ENCODE results near the gene MFAP2.
"Not testable (repeated sequence)": the region's sequence is repeated elsewhere in the genome, so short reads cannot be mapped to it uniquely, and the experiment has no call there.

The MFAP2 gene

DNA sequence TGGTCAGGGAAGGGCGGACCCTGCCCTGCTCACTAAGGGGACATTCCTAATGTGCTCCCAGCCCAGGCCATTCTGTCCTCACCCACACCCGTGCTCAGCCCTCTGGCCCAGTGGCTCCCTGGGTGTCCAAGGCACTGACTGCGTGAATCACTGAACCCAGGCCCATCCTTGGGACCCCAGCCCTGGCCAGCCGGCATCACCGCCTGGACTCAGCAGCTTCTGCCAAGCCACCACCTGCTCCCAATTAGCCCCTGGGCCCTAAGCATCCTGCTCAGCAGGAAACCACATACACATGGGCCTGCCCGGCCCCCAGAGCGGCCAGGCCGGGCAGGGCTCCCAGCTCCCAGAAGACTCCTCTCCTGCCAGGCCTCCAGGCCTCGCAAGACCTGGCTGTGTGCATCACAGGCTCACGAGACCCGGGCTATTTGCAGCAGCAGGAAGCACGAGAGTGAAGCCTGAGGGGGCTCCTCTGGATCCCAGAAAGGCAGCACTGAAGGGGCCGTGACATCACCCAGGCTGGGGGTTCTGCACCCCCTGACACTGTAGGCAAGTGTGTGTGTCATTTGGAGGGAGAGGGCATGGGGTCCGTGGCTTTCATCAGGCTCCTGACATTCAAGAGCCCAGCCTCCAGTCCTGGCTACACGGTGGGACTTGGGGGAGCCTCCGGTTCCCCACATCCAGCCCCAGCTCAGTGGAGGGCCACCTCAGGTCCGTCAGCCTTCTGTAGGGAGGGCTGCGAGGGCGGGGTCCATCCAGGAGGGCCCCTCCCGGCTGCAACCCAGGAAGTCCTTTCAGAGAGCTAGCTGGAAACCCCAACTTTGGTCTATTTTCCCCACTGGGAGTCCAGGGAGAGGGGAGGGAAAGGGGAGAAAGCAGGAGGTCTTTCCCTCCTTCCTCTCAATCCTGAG lies 1.6 kb downstream of the MFAP2 start:
- no peak for DNase-seq

DNA sequence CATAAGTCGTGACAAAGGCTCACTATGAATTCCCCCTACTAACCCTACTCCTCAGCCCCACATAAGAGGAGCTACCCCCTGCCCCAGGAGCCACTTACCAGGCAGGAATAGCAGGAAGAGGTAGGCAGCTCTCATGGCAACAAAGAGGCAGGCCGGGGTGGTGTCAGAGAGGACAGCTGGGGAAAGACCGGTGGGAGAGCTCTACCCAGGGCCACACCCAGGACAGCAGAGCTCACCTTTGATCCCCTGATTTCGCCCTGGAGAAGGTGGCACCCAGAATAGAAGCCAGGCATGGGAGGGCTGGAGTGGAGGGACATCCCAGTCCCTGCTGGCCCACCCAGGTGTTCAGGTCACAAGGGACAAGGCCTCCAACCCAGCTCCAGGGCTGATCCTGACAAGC lies 2.3 kb downstream of the MFAP2 start:
- no peak for DNase-seq

DNA sequence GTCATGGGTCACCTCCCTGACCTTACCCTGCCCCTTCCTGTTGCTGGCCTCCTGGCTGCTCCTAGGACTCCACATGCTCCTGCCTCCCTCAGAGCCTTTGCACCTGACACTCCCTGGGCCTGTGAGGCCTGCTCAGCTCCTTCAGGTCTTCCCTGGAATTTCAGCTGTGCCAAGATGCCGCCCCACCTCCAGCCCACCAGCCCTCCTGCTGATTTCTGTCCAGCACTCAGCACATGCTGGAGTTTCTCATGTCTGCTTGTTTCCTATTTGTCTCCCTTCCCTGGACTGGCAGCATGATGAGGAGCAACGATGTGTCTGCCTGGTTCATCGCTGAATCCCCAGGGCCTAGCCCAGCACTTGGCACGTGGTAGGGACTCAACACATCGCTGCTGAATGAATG lies 3.0 kb downstream of the MFAP2 start:
- no peak for DNase-seq

DNA sequence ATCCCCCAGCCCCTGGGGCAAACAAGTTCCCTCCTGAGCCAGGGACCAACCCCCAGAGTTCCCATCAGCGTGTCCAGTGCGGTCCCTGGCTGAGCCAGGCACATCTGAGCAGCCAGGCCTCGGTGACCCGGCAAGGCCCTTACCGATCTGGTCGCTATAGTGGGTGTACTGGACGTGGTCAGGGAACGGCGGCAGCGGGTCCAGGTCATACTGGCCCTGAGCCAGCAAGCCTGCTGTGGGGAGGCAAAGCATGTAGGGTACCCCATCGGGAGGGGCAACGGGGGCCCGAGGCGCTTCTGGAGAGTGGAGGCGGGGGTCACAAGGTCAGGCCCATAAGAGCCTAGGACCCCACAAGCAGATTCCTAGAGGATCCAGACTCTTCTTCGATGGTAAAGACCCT lies 3.5 kb downstream of the MFAP2 start:
- DNase-seq: no peak

DNA sequence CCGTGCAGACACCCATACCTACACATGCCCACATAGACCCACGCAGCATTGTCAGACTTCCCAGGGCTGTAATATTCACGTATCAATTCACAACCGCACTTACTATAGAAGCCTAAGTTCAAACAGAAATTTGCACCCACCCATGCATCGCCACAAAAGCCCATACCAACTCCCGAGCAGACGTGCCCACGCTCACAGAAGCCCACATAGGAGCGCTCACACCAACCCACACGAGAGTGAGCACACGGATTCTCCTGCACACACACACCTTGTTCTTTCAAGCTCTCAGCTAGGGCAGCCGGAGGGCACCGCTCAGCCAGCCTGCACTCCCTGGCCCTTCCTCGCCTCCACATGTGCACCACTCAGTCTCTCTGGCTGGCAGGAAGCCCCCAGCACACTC lies 4.6 kb downstream of the MFAP2 start:
- DNase-seq: no peak

DNA sequence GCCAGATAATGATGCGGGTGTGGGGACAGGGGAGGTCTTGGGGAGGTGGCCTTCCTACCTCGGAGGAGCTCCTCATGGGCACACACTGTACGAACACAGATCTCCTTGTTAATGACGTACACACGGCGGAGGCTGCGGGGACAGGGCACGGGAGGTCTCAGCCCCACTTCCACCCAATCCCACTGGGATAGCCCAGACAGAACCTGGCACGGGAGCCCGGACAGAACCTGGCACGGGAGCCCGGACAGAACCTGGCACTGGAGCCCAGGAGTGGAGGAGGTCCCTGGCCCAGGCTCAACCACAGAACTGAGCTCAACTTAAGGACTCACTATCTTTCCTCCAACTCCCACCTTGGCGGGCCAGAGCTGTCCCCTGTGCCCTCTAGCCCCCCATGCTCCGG lies 5.2 kb downstream of the MFAP2 start:
- DNase-seq: no peak

DNA sequence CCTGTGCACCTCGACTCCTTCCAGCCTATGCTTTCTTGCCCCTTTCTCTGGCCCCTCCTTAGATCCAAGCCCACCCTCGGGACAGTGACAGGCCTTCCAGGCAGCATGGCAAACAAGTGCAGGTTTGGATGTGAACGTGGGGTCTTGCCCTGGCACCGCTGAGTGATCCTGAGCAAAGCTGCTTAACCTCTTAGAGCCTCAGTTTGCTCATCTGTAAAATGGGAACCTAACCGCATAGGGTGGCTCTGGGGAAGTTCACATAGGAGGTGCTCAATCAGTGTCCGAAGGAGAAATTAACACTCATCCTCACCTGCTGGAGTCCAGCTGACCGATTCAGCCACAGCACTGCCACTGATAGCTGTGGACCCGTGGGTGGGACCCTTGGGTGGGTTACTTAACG lies 7.2 kb downstream of the MFAP2 start:
- no peak for DNase-seq

DNA sequence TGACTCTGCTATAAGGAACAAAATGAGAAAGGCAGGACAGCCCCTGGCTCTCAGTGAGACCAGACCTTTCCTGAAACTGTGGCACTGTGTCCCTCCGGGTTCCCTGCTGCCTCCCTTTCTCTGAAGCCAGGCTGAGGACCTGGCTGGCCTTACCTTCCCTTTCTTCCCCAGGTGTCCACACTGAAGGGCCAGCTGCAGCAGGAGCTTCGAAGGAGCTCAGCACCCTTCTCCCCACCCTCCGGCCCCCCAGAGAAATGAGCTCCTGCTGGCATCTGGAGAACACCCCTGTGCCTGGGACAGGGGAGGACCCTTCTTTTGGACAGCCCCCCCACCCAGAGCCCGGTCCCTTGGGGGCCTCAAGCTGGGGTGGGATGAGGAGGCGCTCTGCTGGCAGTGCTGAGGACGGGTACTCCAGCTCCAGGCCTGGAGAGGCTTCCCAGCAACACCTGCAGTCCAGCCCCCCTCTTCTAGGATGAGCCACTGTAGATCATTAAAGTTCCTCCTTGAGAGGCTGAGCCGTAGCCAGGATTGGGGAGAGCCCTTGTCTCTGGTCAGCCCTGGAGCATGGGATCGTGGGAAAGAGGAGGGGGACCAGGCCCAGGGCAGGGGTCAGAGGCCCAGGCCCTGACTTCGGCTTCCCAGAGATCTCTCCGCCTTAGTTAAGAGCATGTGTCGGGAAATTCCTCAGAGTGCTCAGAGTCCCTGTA lies 8.1 kb downstream of the MFAP2 start:
- no peak for DNase-seq

DNA sequence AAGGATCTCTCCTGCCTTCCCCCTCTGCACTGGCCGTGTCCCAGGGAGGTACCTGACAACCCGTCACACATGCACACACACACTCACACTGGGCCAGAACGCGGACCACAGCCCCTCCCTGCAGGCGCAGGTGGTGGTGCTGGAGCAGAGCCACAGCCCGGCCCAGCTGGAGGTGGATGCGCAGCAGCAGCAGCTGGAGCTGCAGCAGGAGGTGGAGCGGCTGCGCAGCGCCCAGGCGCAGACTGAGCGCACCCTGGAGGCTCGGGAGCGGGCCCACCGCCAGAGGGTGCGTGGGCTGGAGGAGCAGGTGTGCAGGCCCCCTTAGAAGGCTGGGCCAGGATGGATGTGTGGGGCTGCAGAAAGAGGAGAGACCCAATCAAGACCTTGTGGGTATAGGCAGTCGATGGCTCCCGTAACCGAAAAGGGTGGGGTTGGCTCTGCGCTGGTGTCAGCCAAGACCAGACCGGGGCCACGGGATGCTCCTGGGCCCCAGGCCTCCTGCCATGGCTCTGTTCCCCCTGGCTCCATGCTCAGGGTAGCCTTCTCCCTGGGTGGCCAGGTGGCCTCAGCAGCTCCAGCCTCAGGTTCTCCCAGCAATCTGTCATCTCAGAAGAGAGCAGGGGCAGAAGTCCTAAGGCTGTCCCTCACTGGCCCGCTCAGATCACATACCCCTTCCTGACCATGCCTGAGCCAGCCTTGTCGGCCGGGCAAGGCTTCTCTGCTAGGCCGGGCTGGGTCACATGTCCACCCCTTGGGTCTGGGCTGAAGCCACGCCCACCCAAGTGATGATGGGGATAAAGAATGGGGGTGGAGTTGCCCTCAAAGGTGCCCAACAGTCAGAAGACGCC lies 8.9 kb downstream of the MFAP2 start:
- DNase-seq: peak; percentile 75

DNA sequence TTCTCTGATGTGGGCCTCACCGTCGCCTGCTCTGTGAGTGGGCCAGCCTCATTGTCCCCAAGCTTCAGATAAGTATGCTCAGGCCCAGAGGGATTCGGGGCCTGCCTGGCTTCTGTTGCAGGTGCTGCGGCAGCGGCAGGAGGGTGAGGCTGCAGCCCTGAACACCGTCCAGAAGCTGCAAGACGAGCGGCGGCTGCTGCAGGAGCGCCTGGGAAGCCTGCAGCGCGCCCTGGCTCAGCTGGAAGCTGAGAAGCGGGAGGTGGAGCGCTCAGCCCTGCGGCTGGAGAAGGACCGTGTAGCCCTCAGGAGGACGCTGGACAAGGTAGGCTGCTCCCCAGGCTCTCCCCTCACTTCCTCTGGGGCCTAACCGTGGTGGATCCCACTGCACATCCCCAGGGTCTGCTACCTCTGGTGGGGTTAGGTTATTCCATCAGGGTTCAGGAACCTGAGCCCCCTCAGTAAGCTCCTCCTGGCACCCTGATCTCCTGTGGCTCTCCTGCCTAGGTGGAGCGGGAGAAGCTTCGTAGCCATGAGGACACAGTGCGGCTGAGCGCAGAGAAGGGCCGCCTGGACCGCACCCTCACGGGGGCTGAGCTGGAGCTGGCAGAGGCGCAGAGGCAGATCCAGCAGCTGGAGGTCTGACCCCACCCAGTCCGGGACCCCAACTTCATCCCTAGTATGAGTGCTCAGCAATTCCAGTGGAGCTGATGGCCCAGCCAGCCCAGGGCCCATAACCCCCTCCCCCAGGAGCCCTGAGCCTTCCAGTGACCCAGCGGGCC lies 10.1 kb downstream of the MFAP2 start:
- no peak for DNase-seq

DNA sequence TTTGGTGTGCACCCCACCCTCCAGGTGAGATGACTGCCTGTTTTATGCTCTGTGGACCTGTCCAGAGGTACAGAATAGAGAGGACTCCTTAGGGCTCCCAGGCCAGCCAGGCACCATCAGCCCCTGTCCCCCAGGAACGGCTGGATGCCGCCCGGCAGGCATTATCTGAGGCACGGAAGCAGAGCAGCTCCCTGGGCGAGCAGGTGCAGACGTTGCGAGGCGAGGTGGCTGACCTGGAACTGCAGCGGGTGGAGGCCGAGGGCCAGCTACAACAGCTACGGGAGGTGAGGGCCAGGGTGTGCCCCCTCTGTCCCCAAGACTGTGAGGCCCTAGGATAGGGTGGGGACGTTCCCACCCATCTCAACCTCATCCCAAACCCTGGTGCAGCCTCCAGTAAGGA lies 10.8 kb downstream of the MFAP2 start:
- DNase-seq: no peak

DNA sequence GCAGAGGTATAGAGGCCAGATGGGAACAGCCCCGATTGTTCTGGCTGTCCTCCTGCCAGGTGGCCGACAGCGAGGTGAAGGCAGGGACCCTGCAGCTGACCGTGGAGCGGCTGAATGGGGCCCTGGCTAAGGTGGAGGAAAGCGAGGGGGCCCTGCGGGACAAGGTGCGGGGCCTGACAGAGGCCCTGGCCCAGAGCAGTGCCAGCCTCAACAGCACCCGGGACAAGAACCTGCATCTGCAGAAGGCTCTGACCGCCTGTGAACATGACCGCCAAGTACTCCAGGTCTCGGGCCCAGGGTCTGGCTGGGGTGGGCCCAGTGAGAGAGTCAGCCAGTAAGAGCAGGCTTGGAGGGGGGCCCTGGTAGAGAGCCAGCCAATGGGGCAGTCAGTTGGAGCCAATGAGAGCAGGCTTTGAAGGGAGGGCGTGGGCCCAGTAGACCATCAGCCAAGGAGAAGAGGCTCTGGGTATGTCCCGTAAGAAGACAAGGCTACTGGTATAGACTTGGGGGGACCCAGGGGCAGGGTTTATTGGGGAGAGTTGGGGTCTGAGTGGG lies 11.3 kb downstream of the MFAP2 start:
- no peak for DNase-seq

DNA sequence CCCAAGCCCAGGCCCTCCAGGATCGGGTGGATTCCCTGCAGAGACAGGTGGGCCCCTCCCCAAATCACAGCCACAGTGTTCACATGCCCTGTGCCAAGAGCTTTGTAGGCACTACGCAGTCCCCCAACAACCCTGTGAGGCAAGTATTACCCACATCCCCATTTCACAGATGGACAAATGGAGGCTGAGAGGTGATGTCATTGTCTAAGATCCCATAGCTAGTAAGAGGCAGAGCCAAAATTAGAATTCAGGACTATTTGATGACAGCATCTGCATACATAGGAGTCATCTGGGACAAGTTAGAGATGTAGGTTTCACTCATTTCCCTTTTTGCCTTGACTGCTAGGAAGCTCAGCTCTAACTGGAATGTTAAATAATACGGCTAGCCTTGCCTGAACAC lies 12.0 kb downstream of the MFAP2 start:
- DNase-seq: no peak

DNA sequence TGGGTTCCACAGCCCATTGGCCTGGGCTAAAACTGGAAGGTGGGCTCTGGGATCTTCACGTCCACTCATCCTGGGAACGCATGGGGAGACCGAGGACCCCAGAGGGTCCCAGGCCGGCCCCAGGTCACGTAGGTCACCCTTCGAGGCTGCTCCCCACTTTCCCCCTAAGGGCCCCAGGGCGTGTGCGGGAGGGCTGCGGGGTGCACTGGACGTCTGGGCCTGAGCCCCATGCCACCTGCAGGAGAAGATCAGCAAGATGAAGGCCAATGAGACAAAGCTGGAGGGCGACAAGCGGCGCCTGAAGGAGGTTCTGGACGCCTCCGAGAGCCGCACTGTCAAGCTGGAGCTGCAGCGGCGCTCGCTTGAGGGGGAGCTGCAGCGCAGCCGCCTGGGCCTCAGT lies 12.5 kb downstream of the MFAP2 start:
- DNase-seq: no peak

DNA sequence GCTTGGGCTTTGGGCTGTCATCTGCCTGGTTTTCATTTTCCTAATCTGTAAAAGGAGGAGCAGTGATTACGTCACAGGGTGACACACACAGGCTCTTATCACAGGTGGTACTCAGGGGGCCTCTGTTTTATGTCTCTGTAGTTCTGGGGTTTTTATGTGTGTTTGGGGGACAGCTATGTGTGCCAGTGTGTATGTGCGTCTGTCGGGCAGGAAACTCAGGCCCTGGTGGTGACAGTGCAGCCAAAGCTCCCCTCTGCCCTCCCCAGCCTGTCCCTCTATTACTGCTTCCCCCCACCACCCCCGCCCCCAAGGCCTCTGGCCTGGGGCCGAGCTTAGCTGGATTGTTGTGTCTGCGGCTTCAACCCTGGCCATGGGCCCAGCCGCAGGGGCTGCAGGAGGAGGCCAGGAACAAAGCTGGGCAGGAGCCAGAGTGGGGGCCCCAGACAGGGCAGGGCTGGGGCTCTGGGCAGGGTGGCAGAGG lies 13.3 kb downstream of the MFAP2 start:
- peak; percentile 85 for DNase-seq

DNA sequence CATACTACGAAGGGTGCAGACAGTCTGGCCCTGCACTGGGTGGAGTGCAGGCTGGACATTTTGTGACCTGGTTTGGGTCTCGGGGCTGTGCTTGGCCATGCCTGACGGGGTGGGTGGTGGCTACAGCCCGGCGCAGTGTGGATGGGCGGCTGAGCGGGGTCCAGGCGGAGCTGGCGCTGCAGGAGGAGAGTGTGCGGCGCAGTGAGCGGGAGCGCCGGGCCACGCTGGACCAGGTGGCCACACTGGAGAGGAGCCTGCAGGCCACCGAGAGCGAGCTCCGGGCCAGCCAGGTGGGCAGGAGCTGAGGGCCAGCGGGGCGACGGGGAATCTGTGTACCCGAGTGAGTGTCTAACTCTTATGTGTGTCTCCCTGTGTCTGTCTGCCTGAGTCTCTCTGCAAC lies 14.1 kb downstream of the MFAP2 start:
- DNase-seq: no peak

DNA sequence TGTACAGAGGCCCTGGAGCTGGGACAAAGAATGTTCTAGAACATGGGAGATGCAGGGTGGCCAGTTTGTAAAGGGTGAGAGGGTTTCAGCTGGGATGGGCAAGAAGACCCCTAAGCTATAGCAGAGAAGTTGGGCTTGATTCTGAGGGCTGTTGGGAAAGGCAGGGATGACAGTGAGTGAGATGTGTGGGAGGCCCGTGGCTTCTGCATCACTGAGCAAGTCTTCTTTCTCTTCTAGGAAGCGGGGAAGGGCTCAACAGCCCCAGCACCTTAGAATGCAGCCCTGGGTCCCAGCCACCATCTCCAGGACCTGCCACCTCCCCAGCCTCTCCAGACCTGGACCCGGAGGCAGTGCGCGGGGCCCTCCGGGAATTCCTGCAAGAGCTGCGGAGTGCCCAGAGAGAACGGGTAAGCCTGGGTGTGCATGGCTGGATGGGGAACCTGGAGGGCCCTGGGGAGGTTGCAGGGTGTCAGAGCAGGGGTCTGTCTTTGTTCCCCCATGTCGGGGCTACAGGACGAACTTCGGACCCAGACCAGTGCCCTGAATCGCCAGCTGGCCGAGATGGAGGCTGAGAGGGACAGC lies 14.8 kb downstream of the MFAP2 start:
- no peak for DNase-seq

DNA sequence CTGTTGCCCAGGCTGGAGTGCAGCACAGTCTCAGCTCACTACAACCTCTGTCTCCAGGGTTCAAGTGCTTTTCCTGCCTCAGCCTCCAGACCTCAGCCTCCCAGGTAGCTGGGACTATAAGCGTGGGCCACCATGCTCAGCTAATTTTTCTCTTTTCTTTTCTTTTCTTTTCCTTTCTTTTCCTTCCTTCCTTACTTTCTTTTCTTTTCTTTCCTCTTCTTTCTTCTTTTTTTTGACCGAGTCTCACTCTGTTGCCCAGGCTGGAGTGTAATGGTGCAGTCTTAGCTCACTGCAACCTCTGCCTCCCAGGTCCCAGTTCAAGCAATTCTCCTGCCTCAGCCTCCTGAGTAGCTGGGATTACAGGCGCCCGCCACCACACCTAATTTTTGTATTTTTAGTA lies 16.3 kb downstream of the MFAP2 start:
- not testable (repeated sequence) for DNase-seq

DNA sequence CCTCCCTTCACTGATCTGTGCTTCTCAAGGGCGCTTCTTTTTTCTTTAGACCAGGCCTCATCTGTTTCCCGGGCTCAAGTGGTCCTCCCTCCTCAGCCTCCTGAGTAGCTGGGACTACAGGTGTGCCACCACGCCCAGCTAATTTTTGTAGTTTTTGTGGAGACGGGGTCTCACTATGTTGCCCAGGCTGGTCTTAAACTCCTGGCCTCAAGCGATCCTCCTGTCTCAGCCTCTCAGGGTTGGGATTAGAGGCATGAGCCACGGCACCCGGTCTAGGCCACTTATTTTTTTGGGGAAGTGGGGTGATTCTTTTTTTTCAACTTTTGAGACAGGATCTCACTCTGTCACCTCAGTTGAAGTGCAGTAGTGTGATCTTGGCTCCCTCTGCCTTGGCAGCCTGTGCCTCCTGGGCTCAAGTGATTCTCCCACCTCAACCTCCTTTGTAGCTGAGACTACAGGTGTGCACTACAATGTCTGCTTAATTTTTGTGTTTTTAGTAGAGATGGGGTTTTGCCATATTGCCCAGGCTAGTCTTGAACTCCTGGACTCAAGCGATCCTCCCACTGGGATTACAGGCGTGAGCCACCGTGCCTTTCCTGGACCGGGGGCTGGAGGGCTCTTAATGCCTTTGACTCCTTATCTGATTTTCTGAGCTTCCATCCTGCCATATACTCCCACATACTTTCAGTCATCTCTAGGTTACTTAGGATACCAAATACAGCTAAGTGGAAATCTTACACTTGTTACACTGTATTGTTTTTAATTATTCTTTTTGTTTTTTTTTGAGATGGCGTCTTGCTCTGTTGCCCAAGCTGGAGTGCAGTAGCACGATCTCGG lies 18.9 kb downstream of the MFAP2 start:
- no peak for DNase-seq

DNA sequence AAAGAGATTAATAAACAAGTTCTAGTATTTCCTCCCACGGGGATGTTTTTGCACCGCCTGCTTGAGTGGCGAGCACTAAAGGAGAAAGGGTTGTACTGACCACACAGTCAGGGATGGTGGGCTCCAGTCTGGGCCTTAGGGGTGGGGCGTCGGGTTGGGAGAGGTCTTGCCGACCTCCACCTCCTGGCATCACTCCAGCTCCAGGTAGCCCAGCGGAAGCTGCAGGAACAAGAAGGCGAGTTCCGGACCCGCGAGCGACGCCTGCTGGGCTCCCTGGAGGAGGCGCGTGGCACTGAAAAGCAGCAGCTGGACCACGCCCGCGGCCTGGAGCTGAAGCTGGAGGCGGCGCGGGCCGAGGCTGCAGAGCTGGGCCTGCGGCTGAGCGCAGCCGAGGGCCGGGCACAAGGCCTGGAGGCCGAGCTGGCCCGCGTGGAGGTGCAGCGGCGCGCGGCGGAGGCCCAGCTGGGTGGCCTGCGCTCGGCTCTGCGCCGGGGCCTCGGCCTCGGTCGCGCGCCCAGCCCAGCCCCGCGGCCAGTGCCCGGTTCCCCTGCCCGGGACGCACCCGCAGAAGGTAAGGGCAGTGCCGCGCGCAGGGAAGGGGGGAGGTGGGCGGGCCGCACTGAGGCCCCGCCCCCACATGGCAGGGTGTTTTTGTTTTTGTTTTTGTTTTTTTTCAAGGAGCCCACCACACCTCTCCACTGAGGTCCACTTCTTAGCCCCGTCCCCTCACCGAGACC lies 19.7 kb downstream of the MFAP2 start:
- DNase-seq: peak; percentile 80

Data from NCI-H1092 (cell line).